ENCODE data around the gene DDHD1. TPM values are rescaled to one million over a fixed set of nuclear protein-coding genes. Genes with fewer than 3 reads are reported as not detected.

Gene DDHD1
- total and polyA plus RNA-seq, 12 donors, result 4.6 to 34.9 (median 8.1) TPM

- DNase-seq, result no peak
- no peaks in the 10 kb centered on the region for H3K9me3 ChIP-seq (replicated peaks in 1 of 3)
- H3K36me3 ChIP-seq (replicated peaks in 1 of 2), result no peaks in the 10 kb centered on the region
- no peak overlapping the region for H3K4me3 ChIP-seq
- TF ChIP-seq POLR2A (IDR thresholded peaks at IDR 0.05), result no peak
- TF ChIP-seq, protein P1, sequence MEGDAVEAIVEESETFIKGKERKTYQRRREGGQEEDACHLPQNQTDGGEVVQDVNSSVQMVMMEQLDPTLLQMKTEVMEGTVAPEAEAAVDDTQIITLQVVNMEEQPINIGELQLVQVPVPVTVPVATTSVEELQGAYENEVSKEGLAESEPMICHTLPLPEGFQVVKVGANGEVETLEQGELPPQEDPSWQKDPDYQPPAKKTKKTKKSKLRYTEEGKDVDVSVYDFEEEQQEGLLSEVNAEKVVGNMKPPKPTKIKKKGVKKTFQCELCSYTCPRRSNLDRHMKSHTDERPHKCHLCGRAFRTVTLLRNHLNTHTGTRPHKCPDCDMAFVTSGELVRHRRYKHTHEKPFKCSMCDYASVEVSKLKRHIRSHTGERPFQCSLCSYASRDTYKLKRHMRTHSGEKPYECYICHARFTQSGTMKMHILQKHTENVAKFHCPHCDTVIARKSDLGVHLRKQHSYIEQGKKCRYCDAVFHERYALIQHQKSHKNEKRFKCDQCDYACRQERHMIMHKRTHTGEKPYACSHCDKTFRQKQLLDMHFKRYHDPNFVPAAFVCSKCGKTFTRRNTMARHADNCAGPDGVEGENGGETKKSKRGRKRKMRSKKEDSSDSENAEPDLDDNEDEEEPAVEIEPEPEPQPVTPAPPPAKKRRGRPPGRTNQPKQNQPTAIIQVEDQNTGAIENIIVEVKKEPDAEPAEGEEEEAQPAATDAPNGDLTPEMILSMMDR (IDR thresholded peaks at IDR 0.05), result no peak
- H3K27me3 ChIP-seq, result no peaks in the 10 kb centered on the region
- peak overlapping the region in 3 of 5 donors; percentile 11 to 49 (median 42) for H3K27ac ChIP-seq
- 65 to 77% (median 68%) methylated on average over 3 of the region's 3 CpGs for WGBS, 4 donors
- intact Hi-C loops (cut with DNase I), result no loop called here
- peaks cover 5 to 6% of the 10 kb centered on the region in 2 donors for H3K4me1 ChIP-seq (replicated peaks in 1 of 2)
Measured at GRCh38 chr14:53010193-53011040, 142.7 kb downstream of the DDHD1 start.

DNA sequence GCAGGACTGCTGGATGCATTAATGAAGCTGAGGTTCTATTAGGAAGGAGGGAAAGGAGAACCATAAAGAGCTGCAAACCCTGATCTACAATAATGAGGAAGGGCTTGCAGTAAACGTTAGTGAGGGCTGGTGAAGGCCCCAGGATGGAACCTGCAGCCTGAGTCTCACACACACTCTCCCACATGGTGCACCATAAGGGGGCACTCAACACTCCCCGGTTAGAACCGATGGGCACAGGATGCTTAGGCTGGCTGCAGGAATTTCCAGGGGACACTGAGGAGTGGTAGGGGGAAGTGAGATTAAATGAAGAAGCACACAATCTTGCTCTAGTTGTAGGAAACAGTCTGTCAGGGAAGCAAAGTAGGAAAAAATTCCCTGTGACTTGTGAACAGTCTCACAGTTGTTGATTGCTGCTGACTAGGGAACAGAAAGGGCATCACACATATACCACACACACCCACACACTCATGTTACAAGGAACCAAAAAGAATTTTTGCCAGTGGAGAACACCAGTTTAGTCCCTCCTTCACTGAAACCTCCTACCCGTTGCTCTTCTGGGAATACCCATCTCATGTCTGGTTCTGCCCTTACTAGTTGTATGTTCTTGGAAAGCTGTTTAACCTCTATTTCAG is 146.1 kb downstream of the DDHD1 start:
- Histone ChIP-seq H3K27me3 (no peaks in the 10 kb centered on the region), H3K9me3 (replicated peaks in 1 of 3) (no peaks in the 10 kb centered on the region), H3K27ac (no peak overlapping the region), H3K4me1 (replicated peaks in 1 of 2) (peaks cover 5 to 6% of the 10 kb centered on the region in 2 donors), H3K4me3 (no peak overlapping the region), H3K36me3 (replicated peaks in 1 of 2) (no peaks in the 10 kb centered on the region)
- intact Hi-C loops (cut with DNase I), result no loop called here
- TF ChIP-seq, protein P1 (IDR thresholded peaks at IDR 0.05), result no peak
- TF ChIP-seq POLR2A (IDR thresholded peaks at IDR 0.05), result no peak
- WGBS, 4 donors, result 61 to 79% (median 68%) methylated on average over 4 of the region's 4 CpGs
- no peak for DNase-seq

DNA sequence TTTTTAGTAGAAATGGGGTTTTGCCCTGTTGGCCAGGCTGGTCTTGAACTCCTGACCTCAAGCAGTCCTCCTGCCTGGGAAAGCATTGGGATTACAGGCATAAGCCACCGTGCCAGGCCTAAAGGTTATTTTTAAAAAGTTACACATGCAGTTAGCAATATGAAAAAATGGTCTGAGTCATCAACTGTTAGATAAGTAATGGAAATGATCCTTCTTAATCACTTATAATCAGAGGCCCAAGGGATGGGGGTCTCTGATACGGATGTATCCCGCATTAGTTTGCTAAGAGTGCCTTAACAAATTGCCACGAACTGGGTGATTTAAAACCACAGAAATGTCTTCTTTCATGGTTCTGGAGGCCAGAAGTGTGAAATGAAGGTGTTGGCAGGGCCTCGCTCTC is 148.1 kb downstream of the DDHD1 start:
- H3K4me1 ChIP-seq (replicated peaks in 1 of 2), result no peaks in the 10 kb centered on the region
- H3K9me3 ChIP-seq (replicated peaks in 1 of 3), result no peaks in the 10 kb centered on the region
- no peaks in the 10 kb centered on the region for H3K27me3 ChIP-seq
- DNase-seq, result no peak
- WGBS, 4 donors, result 75 to 89% (median 86%) methylated on average over 5 of the region's 5 CpGs
- no peak overlapping the region for H3K4me3 ChIP-seq
- H3K36me3 ChIP-seq (replicated peaks in 1 of 2), result no peaks in the 10 kb centered on the region
- TF ChIP-seq, protein P1 (IDR thresholded peaks at IDR 0.05), result no peak
- no peak for TF ChIP-seq POLR2A (IDR thresholded peaks at IDR 0.05)
- no peak overlapping the region for H3K27ac ChIP-seq
- intact Hi-C loops (cut with DNase I), result no loop called here

- 76 to 88% (median 85%) methylated on average over 4 of the region's 4 CpGs for WGBS, 4 donors
- intact Hi-C loops (cut with DNase I), result no loop called here
- TF ChIP-seq, protein P1 (IDR thresholded peaks at IDR 0.05), result no peak
- no peak for TF ChIP-seq POLR2A (IDR thresholded peaks at IDR 0.05)
- no peaks in the 10 kb centered on the region for H3K36me3 ChIP-seq (replicated peaks in 1 of 2)
- H3K27ac ChIP-seq, result no peak overlapping the region
- H3K4me3 ChIP-seq, result no peak overlapping the region
- H3K27me3 ChIP-seq, result no peaks in the 10 kb centered on the region
- H3K4me1 ChIP-seq (replicated peaks in 1 of 2), result no peaks in the 10 kb centered on the region
- no peaks in the 10 kb centered on the region for H3K9me3 ChIP-seq (replicated peaks in 1 of 3)
- DNase-seq, result no peak
Measured at GRCh38 chr14:53003776-53004175, 149.3 kb downstream of the DDHD1 start.

Measured in adrenal gland (tissue), 12 donors.